ENCODE results near the gene NEFH. TPM values are rescaled to one million over a fixed set of nuclear protein-coding genes. Genes with fewer than 3 reads are reported as not detected.

Gene NEFH
- total and polyA plus RNA-seq, 2 donors (not counting 3 experiments of a cell fraction or from before 2014, with no cell fraction given), result 0.09 to 0.59 TPM

DNA sequence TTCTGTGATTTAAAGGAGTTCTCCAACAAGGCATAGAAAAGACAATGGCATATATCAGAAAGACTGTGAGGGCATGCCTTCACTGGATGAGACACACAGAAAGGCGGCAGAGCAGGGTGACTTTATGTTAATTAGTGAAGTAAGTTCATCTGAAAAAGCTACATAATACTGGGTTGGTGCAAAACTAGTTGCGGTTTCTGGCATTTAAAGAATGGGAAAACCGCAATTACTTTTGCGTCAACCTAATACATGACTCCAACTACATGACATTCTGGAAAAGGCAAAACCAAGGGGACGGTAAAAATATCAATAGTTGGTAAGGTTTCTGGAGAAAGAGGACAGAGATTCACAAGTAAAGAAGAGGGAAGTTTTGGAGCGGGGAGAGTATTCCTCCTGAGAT, 36.6 kb upstream of the NEFH start:
- H3K4me2 ChIP-seq (ENCODE audit: insufficient read depth, low read length), result no peak overlapping the region

More for the DNA sequence above, 36.6 kb upstream of the NEFH start:
- Histone ChIP-seq H3K79me2 (ENCODE audit: control insufficient read depth, insufficient read depth, low read length) (no peaks in the 10 kb centered on the region), H2AFZ (ENCODE audit: low read depth, low read length) (no peak overlapping the region), H3K9me1 (replicated peaks; ENCODE audit: control insufficient read depth, extremely low read depth, insufficient read depth, low read length) (no peaks in the 10 kb centered on the region), H3K36me3 (ENCODE audit: control insufficient read depth in 2 of 2, extremely low read depth in 1 of 2, insufficient read depth in 2 of 2, low read length in 2 of 2) (no peaks in the 10 kb centered on the region), H3K4me3 (replicated peaks in 1 of 3; ENCODE audit: insufficient read depth in 1 of 3, low read depth in 1 of 3, low read length in 3 of 3) (no peak overlapping the region), H3K27ac (ENCODE audit: insufficient read depth, low read depth, low read length) (no peak overlapping the region), H3K9ac (replicated peaks; ENCODE audit: extremely low read depth, insufficient read depth, low read length) (no peak overlapping the region), H3K27me3 (ENCODE audit: control insufficient read depth in 2 of 2, insufficient read depth in 2 of 2, low read length in 2 of 2) (no peaks in the 10 kb centered on the region), H3K4me1 (ENCODE audit: control insufficient read depth, extremely low read depth, insufficient read depth, low read length) (no peaks in the 10 kb centered on the region), H4K20me1 (replicated peaks; ENCODE audit: control insufficient read depth, extremely low read depth, insufficient read depth, low read length) (no peaks in the 10 kb centered on the region), H3K9me3 (replicated peaks; ENCODE audit: control insufficient read depth, insufficient read depth, low read length) (no peaks in the 10 kb centered on the region)
- CTCF ChIA-PET, result interaction anchor here (0.6 to 1.5 kb wide), 2 partner anchors 28 to 60 kb away, joined by 3 read pairs; no protein-coding TSS in a partner anchor
- intact Hi-C loops (cut with micrococcal nuclease), result no loop called here
- no peak for FAIRE-seq
- POLR2A ChIA-PET, result no interaction called here
- TF ChIP-seq MYC (IDR thresholded peaks at IDR 0.05; ENCODE audit: low read depth, low read length), result no peak
- TF ChIP-seq JUN (IDR thresholded peaks at IDR 0.05; ENCODE audit: borderline replicate concordance, insufficient read depth, insufficient read length, low read depth), result no peak
- no peak for TF ChIP-seq GATA2 (IDR thresholded peaks at IDR 0.05; ENCODE audit: insufficient read depth, insufficient read length, low read depth, low read length)
- no peak for TF ChIP-seq FOS (IDR thresholded peaks at IDR 0.05; ENCODE audit: borderline replicate concordance, insufficient read depth, low read length)
- no peak for TF ChIP-seq MAX (IDR thresholded peaks at IDR 0.05; ENCODE audit: insufficient read depth, insufficient read length)
- TF ChIP-seq POLR2A (IDR thresholded peaks at IDR 0.05; ENCODE audit: low read depth, low read length), result no peak
- TF ChIP-seq EZH2 (IDR thresholded peaks at IDR 0.05; ENCODE audit: borderline replicate concordance, low read depth, low read length, severe bottlenecking), result no peak
- TF ChIP-seq POLR2AphosphoS5 (IDR thresholded peaks at IDR 0.05; ENCODE audit: insufficient read depth, low read depth, low read length), result no peak
- TF ChIP-seq, protein P1, sequence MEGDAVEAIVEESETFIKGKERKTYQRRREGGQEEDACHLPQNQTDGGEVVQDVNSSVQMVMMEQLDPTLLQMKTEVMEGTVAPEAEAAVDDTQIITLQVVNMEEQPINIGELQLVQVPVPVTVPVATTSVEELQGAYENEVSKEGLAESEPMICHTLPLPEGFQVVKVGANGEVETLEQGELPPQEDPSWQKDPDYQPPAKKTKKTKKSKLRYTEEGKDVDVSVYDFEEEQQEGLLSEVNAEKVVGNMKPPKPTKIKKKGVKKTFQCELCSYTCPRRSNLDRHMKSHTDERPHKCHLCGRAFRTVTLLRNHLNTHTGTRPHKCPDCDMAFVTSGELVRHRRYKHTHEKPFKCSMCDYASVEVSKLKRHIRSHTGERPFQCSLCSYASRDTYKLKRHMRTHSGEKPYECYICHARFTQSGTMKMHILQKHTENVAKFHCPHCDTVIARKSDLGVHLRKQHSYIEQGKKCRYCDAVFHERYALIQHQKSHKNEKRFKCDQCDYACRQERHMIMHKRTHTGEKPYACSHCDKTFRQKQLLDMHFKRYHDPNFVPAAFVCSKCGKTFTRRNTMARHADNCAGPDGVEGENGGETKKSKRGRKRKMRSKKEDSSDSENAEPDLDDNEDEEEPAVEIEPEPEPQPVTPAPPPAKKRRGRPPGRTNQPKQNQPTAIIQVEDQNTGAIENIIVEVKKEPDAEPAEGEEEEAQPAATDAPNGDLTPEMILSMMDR (IDR thresholded peaks at IDR 0.05; ENCODE audit: extremely low read depth in 1 of 2, insufficient read depth in 1 of 2, low read depth in 1 of 2, low read length in 2 of 2), result no peak
- dilution Hi-C loops (cut with MboI; ENCODE audit: extremely low pct_ligation_motif_present, low sequenced_read_pairs), result no loop called here
- no peak for DNase-seq (ENCODE audit: low read depth, low spot score)
- BruUV-seq (replicated peaks), result no TSS peak
